A673 (cell line): Measurements from ENCODE around the gene PRKAG2.

ENCODE experiments used
- EZH2 ChIP-seq: fragments of 200-600 bp; sonication (generic); IDR thresholded peaks from 2 replicates; pipeline ENCODE4 v1.6.1; 2017; ENCODE audit warnings: borderline replicate concordance, low read depth, mild to moderate bottlenecking, mixed read lengths, antibody characterized with exemption, low read length; ENCODE audit not compliant: poor library complexity, severe bottlenecking
- TF ChIP-seq, protein P1 (sequence below): fragments of 300-800, 200-600 bp; sonication (generic); conservative IDR thresholded peaks from 2 replicates; pipeline ENCODE4 v1.5.1; 2017; ENCODE audit warnings: low read depth, mild to moderate bottlenecking, antibody characterized with exemption, low read length, moderate library complexity, mixed read lengths

GRCh38 chr7:151537818-151538561 lies 338.9 kb downstream of the PRKAG2 start:
- TF ChIP-seq, protein P1, sequence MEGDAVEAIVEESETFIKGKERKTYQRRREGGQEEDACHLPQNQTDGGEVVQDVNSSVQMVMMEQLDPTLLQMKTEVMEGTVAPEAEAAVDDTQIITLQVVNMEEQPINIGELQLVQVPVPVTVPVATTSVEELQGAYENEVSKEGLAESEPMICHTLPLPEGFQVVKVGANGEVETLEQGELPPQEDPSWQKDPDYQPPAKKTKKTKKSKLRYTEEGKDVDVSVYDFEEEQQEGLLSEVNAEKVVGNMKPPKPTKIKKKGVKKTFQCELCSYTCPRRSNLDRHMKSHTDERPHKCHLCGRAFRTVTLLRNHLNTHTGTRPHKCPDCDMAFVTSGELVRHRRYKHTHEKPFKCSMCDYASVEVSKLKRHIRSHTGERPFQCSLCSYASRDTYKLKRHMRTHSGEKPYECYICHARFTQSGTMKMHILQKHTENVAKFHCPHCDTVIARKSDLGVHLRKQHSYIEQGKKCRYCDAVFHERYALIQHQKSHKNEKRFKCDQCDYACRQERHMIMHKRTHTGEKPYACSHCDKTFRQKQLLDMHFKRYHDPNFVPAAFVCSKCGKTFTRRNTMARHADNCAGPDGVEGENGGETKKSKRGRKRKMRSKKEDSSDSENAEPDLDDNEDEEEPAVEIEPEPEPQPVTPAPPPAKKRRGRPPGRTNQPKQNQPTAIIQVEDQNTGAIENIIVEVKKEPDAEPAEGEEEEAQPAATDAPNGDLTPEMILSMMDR = no peak
- TF ChIP-seq EZH2 = no peak
